GM23338 (cell line): ENCODE measurements around the gene FNIP2. TPM values are rescaled to one million over a fixed set of nuclear protein-coding genes. Genes with fewer than 3 reads are reported as not detected.

Source experiments
- ATAC-seq: fragments of 200-7000 bp; cut with Tn5 transposase; 3 replicates; pipeline ENCODE4 v1.9.1; 2020
- DNase-seq: peaks from one replicate; pipeline ENCODE4 v3.0.0-alpha.2; 2015; ENCODE audit warnings: low spot score
- H2AFZ ChIP-seq: fragments of 200-600 bp; sonication (generic); 2 replicates; pipeline ENCODE4 v1.8.0; 2016; ENCODE audit warnings: antibody characterized with exemption, mild to moderate bottlenecking, moderate library complexity
- H3F3A ChIP-seq: fragments of 200-600 bp; sonication (generic); replicated peaks from 2 replicates; pipeline ENCODE4 v1.8.0; 2017; ENCODE audit warnings: antibody characterized with exemption, mixed run types, low read depth
- H3K27ac ChIP-seq: fragments of 200-600 bp; sonication (generic); 2 replicates; pipeline ENCODE4 v1.6.1; 2016; ENCODE audit warnings: low read depth
- H3K27me3 ChIP-seq: fragments of 200-600 bp; sonication (generic); 2 replicates; pipeline ENCODE4 v1.8.0; 2016; ENCODE audit warnings: mild to moderate bottlenecking, mixed run types, moderate library complexity; ENCODE audit not compliant: insufficient read depth
- H3K36me3 ChIP-seq: fragments of 200-600 bp; sonication (generic); 2 replicates; pipeline ENCODE4 v1.8.0; 2016; ENCODE audit warnings: mild to moderate bottlenecking; ENCODE audit not compliant: insufficient read depth
- H3K4me1 ChIP-seq: fragments of 200-600 bp; sonication (generic); 2 replicates; pipeline ENCODE4 v1.8.0; 2016; ENCODE audit warnings: mild to moderate bottlenecking, moderate library complexity; ENCODE audit not compliant: insufficient read depth
- H3K4me2 ChIP-seq: fragments of 200-600 bp; sonication (generic); 2 replicates; pipeline ENCODE4 v1.7.1; 2017; ENCODE audit warnings: mixed run types
- H3K4me3 ChIP-seq: fragments of 200-600 bp; sonication (generic); 2 replicates; pipeline ENCODE4 v1.6.1; 2016; ENCODE audit warnings: mixed run types
- H3K79me2 ChIP-seq: fragments of 200-600 bp; sonication (generic); replicated peaks from 2 replicates; pipeline ENCODE4 v1.8.0; 2017; ENCODE audit warnings: mild to moderate bottlenecking; ENCODE audit not compliant: insufficient read depth
- H3K9me2 ChIP-seq: fragments of 200-600 bp; sonication (generic); 2 replicates; pipeline ENCODE4 v1.8.0; 2017; ENCODE audit not compliant: insufficient read depth
- H4K20me1 ChIP-seq: fragments of 200-600 bp; sonication (generic); replicated peaks from 2 replicates; pipeline ENCODE4 v1.8.0; 2017; ENCODE audit warnings: mild to moderate bottlenecking; ENCODE audit not compliant: insufficient read depth
- H3K27ac Mint-ChIP-seq: 2 replicates; pipeline ENCODE4 v1.8.0; 2020; ENCODE audit warnings: inconsistent platforms, mild to moderate bottlenecking, moderate library complexity, mixed read lengths
- H3K27me3 Mint-ChIP-seq: 3 replicates; pipeline ENCODE4 v1.8.0; 2022; ENCODE audit warnings: low read depth, mild to moderate bottlenecking, moderate library complexity, mixed read lengths, inconsistent platforms; ENCODE audit not compliant: insufficient read depth, poor library complexity
- H3K36me3 Mint-ChIP-seq: 3 replicates; pipeline ENCODE4 v1.8.0; 2021; ENCODE audit warnings: low read depth, mild to moderate bottlenecking, inconsistent platforms, moderate library complexity, mixed read lengths
- H3K4me1 Mint-ChIP-seq: 3 replicates; pipeline ENCODE4 v1.8.0; 2020; ENCODE audit warnings: mild to moderate bottlenecking, inconsistent platforms, mixed read lengths
- H3K4me3 Mint-ChIP-seq: 3 replicates; pipeline ENCODE4 v1.8.0; 2021; ENCODE audit warnings: moderate library complexity, mild to moderate bottlenecking, inconsistent platforms, mixed read lengths
- H3K9me3 Mint-ChIP-seq: 3 replicates; pipeline ENCODE4 v1.8.0; 2020; ENCODE audit warnings: moderate library complexity, mild to moderate bottlenecking, inconsistent platforms, mixed read lengths
- NANOG ChIP-seq: IDR thresholded peaks from 2 replicates; pipeline ENCODE4 v1.6.1; 2016; ENCODE audit warnings: antibody characterized with exemption, borderline replicate concordance
- POLR2AphosphoS5 ChIP-seq: IDR thresholded peaks from 2 replicates; pipeline ENCODE4 v1.6.1; 2016; ENCODE audit warnings: antibody characterized with exemption, low read depth
- ZNF331 ChIP-seq: fragments of 250-450 bp; sonication (Bioruptor Pico); IDR thresholded peaks from 2 replicates; pipeline ENCODE4 v1.5.0; 2020; ENCODE audit warnings: low read depth, mild to moderate bottlenecking, moderate library complexity
- polyA plus RNA-seq: library from polyadenylated mRNA; unstranded; fragments of >200 nt; fragmentation: Nextera tagmentation; extraction: Ambion mirVana; gene quantifications from 2 replicates; pipeline ENCODE4 v1.2.1, GENCODE V29; 2016
- total RNA-seq: library from RNA; depleted of rRNA; stranded (reverse); fragments of >200 nt; shearing (Covaris generic); gene quantifications from 2 replicates; pipeline ENCODE4 v1.2.3, GENCODE V29; 2014
- TF ChIP-seq, protein P1 (sequence below): fragments of 250-450 bp; sonication (Bioruptor Pico); IDR thresholded peaks from 2 replicates; pipeline ENCODE4 v1.5.0; 2020; ENCODE audit warnings: mild to moderate bottlenecking, moderate library complexity
- TF ChIP-seq, protein P2 (sequence below), 2 experiments: fragments of 200-600 bp in 1 of 2; sonication (generic) in 1 of 2; conservative IDR thresholded peaks; 2 replicates each; pipeline versions ENCODE4 v1.5.1 to v1.6.1; 2016 to 2017; ENCODE audit warnings: antibody characterized with exemption in 2 of 2, low read depth in 2 of 2, mild to moderate bottlenecking in 2 of 2, moderate library complexity in 1 of 2
- TF ChIP-seq, protein P3 (sequence below): IDR thresholded peaks from 2 replicates; pipeline ENCODE4 v1.6.1; 2016; ENCODE audit warnings: antibody characterized with exemption

Gene FNIP2
- total and polyA plus RNA-seq, 2 experiments from 2014 or later: 2.7 to 17.2 TPM

DNA sequence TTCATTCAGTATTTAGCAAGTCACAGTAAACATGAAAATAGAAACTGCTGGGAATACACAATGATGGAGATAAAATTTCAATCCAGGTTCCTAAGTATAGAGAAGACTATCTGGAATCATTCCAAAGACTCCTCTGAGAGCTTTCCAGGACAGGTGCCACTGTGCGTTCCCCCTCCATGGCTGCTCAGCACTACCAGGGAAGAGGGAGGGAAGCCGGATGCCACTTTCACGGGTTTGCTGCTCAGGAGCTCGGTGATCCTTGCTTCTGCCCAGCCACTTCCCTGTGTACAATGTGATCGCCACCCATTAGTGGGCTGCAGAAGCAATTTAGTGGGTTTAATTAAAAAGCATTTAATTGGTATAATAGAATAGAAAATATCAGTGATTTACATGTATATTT lies 94.5 kb downstream of the FNIP2 start (continued):
- TF ChIP-seq, protein P1, sequence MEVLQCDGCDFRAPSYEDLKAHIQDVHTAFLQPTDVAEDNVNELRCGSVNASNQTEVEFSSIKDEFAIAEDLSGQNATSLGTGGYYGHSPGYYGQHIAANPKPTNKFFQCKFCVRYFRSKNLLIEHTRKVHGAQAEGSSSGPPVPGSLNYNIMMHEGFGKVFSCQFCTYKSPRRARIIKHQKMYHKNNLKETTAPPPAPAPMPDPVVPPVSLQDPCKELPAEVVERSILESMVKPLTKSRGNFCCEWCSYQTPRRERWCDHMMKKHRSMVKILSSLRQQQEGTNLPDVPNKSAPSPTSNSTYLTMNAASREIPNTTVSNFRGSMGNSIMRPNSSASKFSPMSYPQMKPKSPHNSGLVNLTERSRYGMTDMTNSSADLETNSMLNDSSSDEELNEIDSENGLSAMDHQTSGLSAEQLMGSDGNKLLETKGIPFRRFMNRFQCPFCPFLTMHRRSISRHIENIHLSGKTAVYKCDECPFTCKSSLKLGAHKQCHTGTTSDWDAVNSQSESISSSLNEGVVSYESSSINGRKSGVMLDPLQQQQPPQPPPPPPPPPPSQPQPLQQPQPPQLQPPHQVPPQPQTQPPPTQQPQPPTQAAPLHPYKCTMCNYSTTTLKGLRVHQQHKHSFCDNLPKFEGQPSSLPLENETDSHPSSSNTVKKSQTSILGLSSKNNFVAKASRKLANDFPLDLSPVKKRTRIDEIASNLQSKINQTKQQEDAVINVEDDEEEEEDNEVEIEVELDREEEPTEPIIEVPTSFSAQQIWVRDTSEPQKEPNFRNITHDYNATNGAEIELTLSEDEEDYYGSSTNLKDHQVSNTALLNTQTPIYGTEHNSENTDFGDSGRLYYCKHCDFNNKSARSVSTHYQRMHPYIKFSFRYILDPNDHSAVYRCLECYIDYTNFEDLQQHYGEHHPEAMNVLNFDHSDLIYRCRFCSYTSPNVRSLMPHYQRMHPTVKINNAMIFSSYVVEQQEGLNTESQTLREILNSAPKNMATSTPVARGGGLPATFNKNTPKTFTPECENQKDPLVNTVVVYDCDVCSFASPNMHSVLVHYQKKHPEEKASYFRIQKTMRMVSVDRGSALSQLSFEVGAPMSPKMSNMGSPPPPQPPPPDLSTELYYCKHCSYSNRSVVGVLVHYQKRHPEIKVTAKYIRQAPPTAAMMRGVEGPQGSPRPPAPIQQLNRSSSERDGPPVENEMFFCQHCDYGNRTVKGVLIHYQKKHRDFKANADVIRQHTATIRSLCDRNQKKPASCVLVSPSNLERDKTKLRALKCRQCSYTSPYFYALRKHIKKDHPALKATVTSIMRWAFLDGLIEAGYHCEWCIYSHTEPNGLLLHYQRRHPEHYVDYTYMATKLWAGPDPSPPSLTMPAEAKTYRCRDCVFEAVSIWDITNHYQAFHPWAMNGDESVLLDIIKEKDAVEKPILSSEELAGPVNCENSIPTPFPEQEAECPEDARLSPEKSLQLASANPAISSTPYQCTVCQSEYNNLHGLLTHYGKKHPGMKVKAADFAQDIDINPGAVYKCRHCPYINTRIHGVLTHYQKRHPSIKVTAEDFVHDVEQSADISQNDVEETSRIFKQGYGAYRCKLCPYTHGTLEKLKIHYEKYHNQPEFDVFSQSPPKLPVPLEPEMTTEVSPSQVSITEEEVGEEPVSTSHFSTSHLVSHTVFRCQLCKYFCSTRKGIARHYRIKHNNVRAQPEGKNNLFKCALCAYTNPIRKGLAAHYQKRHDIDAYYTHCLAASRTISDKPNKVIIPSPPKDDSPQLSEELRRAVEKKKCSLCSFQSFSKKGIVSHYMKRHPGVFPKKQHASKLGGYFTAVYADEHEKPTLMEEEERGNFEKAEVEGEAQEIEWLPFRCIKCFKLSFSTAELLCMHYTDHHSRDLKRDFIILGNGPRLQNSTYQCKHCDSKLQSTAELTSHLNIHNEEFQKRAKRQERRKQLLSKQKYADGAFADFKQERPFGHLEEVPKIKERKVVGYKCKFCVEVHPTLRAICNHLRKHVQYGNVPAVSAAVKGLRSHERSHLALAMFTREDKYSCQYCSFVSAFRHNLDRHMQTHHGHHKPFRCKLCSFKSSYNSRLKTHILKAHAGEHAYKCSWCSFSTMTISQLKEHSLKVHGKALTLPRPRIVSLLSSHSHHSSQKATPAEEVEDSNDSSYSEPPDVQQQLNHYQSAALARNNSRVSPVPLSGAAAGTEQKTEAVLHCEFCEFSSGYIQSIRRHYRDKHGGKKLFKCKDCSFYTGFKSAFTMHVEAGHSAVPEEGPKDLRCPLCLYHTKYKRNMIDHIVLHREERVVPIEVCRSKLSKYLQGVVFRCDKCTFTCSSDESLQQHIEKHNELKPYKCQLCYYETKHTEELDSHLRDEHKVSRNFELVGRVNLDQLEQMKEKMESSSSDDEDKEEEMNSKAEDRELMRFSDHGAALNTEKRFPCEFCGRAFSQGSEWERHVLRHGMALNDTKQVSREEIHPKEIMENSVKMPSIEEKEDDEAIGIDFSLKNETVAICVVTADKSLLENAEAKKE (CRISPR knock-in tag): no peak
- TF ChIP-seq, protein P2, sequence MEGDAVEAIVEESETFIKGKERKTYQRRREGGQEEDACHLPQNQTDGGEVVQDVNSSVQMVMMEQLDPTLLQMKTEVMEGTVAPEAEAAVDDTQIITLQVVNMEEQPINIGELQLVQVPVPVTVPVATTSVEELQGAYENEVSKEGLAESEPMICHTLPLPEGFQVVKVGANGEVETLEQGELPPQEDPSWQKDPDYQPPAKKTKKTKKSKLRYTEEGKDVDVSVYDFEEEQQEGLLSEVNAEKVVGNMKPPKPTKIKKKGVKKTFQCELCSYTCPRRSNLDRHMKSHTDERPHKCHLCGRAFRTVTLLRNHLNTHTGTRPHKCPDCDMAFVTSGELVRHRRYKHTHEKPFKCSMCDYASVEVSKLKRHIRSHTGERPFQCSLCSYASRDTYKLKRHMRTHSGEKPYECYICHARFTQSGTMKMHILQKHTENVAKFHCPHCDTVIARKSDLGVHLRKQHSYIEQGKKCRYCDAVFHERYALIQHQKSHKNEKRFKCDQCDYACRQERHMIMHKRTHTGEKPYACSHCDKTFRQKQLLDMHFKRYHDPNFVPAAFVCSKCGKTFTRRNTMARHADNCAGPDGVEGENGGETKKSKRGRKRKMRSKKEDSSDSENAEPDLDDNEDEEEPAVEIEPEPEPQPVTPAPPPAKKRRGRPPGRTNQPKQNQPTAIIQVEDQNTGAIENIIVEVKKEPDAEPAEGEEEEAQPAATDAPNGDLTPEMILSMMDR (conservative IDR thresholded peaks at IDR 0.05; ENCODE audit: low read depth in 2 of 2): no peak
- TF ChIP-seq, protein P3, sequence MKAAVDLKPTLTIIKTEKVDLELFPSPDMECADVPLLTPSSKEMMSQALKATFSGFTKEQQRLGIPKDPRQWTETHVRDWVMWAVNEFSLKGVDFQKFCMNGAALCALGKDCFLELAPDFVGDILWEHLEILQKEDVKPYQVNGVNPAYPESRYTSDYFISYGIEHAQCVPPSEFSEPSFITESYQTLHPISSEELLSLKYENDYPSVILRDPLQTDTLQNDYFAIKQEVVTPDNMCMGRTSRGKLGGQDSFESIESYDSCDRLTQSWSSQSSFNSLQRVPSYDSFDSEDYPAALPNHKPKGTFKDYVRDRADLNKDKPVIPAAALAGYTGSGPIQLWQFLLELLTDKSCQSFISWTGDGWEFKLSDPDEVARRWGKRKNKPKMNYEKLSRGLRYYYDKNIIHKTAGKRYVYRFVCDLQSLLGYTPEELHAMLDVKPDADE: no peak
- TF ChIP-seq POLR2AphosphoS5: no peak
- TF ChIP-seq NANOG: no peak
- no peak for TF ChIP-seq ZNF331

DNA sequence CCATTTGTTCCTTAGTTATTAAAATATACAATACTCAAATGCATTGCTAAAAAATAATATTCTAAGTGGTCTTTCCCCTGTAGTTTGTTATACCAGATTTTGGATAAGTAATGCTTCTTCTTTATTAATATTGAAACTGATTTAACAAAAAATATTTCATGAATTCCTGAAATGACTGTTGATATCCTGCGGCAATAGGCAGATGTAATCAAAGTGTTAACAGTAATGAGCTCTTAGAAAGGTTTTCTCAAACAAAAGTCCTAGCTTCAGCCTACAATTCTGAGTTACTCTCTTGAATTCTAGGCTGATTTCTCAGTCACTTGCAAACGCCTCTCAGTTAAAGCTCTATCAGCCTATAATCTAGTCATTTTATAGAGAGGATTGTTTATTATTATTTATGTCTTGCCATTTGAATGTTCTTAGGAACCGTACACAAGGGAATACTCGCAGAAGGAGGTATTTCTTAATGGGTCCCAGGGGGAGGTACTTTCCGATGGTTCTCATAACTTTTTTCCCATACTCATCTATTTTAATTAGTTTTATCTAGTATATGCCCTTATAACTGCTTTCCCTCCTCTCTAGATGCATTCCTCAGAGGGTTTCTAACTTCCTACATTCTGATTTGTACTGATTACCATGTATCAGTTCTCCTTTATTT lies 96.8 kb downstream of the FNIP2 start:
- H3K36me3 Mint-ChIP-seq: peaks cover 16% of the 10 kb centered on the region
- H3K27ac Mint-ChIP-seq: no peak overlapping the region
- Histone ChIP-seq H3K79me2 (no peaks in the 10 kb centered on the region), H3K27me3 (no peaks in the 10 kb centered on the region), H3F3A (no peaks in the 10 kb centered on the region), H2AFZ (no peak overlapping the region), H3K9me2 (no peaks in the 10 kb centered on the region), H3K27ac (no peak overlapping the region), H4K20me1 (no peaks in the 10 kb centered on the region), H3K36me3 (no peaks in the 10 kb centered on the region), H3K4me2 (no peak overlapping the region), H3K4me3 (no peak overlapping the region), H3K4me1 (0 out of 2 replicates have a peak, but pooled peaks cover 4% of the 10 kb centered on the region)
- H3K27me3 Mint-ChIP-seq: peaks cover 3% of the 10 kb centered on the region
- H3K4me1 Mint-ChIP-seq: peaks cover 10% of the 10 kb centered on the region
- H3K4me3 Mint-ChIP-seq: no peak overlapping the region
- ATAC-seq (no peak), DNase-seq (no peak)
- no peaks in the 10 kb centered on the region for H3K9me3 Mint-ChIP-seq
- TF ChIP-seq ZNF331: no peak
- no peak for TF ChIP-seq POLR2AphosphoS5
